Stimulated activated CD4-positive, alpha-beta T cell treated with anti-CD3 and anti-CD28 coated beads, Interleukin-15, amount 100 ng/mL, for 24 hours (primary cell): ENCODE measurements around the gene ATP10A.

ENCODE experiments used
- DNase-seq: peaks from one replicate; pipeline ENCODE4 v3.0.0-alpha.2; 2020

The ATP10A gene

DNA sequence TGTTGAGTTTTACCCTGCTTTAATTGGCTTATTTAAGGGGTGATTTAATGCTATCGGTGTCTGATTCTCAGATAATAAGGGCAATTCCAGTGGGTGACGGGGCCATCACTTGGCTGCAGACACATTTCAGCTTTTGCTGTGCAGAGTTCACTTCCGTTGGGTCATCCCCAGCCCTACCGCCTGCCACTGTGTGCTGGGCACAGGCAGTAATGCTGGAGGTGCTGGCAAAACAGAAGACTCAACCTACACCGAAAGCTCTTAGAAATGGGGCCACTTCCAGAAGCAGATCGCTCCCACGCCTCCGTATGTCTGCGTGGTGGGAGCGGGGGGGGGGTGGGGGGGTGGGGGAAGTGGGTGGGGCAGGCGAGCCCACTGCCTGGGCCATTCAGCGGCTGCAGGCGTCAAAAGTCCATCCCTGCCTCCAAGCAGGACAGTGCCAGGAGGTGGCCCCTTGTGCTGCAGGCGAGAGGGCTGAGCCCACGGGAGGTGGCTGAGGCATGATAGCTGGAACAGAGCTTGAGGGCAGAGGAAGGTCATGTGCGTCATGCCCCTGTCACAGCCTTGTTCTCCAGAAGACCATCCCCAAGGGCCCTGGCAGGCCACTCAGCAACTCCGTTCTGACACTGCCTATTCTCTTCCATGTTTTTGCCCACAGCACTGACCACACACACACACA lies 128.3 kb downstream of the ATP10A start:
- DNase-seq = no peak

DNA sequence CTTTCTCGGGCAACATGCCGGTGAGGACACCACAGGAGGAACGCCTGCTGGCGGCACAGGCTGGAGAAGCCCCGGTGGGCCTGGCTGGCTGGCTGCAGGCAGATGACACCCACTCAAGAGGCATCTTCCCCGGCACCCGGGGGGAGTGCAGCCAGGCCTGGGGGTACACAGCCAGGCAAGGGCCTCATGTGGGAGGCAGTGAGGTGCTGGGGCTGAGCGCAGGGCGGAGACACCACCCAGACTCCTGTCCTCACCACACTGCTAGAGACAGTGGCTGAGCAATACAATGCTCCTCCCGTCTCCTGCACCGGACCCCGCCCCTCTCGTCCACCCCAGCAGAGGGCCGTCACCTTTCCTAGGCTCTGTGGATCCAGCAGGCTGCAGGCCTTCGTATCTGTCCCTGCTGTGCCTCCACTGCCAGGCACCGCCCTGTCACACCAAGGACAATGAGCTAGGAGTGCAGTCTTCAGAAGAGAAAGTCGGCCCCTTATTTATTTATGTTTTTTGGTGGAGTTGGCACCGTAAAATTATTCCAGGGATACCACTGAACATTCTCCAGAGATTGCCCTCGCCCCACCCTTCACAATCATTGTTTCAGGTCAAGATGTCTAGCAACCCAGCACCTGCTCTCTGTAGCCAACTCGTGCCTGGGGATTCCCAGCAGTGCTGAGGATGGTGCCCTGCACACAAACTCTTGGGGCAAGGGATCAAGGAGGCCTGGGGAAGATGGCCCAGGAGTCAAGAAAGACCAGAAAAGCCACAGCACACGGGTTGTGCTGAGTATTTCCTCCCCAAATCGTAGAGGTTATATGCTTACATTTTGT lies 129.1 kb downstream of the ATP10A start:
- DNase-seq = no peak

DNA sequence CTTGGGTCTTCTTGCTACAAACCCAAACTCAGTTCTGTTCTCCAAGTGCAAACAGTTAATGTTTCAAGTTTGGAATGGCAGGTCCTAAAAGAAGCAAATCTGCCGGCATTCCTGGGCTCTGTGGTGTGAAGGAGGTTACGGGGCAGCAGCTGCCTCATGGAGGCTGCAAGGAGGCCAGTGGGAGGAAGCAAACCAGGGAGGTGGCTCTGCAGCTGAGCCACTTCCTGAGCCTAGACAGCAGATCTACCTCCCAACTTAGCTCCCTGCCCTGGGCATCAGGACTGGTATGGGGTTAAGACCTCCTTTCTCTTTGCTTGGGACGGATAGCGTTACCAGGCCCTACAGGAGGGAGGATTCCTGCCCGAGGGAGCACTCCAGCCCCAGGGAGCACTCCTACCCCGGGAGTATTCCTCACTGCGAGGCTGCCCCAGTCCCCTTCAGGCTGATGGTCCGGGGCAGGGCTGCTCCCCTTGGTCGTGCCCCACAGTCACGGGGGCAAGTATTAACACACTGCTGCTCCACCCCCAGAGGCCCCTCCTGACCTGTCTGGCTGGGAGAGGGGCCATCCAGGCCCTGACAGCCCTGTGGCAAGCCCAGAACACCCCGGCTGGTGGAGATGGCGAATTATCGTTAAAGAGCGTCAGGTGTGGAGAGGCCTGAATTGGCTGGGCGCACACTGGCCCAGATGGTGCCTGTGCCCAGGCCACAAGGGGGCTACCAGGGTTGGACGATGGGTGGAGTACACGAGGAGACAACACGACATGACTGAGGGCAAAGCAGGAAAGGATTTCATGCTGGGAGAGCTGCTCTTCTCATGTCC lies 129.9 kb downstream of the ATP10A start:
- no peak for DNase-seq

DNA sequence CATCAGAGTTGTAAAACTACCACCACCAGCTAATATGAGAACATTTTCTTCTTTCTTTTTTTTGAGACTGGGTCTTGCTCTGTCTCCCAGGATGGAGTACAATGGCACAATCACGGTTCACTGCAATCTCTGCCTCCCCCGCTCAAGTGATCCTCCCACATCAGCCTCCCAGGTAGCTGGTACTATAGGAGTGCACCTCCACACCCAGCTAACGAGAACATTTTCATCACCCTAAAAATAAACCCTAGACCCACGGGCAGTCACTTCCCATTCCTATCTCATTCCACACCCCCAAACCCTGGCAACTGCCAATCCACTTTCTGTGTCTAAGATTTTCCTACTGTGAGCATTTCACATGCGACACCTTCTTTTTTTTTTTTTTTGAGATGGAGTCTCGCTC lies 130.9 kb downstream of the ATP10A start:
- DNase-seq = no peak

DNA sequence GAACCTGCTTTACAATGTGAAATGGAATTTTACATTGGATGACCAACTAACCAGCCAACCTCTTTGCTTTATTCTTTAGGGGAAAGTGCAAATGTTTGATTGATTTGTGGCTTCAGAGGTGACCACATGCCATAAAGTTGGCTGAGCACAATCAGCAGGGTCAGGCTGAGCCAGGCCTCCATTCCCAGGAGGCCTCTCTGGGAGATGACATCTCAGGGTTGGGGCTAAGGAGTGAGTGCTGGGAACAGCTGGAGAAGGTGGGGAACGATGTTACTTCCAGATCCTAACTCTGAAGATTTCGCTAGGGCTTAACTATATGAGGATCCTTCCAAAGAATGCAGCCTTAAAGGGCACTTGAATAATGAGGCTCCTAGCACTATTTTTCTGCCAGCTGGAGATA lies 131.7 kb downstream of the ATP10A start:
- no peak for DNase-seq

DNA sequence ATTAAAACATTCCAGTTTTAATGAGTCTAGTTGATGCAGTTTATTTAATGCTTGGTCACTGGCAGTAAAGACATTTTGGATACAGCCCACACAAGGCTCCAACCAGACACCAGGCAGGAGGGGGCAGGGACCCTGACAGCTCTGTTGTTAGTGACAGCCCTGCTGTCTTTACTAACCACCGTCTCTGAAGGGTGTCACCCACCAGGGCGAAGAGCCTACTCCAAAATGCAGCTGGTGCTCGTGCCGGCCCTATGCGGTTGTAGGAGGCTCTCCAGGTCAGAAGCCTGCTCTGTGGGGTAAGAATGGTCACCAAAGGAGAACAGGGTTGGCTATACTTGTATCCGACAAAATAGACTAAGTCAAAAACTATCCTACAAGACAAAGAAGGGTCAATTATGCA lies 132.2 kb downstream of the ATP10A start:
- DNase-seq = no peak

DNA sequence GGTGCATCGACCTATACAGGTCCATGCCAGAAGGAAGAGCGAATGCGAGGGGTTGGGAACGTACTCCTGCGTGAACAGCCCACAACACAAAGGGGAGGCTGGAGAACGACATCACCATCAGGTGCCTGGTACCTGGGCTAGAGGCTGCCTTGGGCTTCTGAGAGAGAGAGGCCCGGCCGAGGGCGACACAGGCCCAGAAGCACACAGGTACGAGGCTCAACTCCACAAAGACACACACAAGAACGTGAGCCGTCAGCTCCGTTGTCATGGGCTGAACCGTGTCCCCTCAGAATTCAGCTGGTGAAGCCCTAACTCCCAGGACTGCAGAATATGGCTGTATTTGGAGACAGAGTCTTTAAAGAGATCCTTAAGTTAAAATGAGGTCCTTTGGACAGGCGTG lies 134.3 kb downstream of the ATP10A start:
- DNase-seq = no peak

DNA sequence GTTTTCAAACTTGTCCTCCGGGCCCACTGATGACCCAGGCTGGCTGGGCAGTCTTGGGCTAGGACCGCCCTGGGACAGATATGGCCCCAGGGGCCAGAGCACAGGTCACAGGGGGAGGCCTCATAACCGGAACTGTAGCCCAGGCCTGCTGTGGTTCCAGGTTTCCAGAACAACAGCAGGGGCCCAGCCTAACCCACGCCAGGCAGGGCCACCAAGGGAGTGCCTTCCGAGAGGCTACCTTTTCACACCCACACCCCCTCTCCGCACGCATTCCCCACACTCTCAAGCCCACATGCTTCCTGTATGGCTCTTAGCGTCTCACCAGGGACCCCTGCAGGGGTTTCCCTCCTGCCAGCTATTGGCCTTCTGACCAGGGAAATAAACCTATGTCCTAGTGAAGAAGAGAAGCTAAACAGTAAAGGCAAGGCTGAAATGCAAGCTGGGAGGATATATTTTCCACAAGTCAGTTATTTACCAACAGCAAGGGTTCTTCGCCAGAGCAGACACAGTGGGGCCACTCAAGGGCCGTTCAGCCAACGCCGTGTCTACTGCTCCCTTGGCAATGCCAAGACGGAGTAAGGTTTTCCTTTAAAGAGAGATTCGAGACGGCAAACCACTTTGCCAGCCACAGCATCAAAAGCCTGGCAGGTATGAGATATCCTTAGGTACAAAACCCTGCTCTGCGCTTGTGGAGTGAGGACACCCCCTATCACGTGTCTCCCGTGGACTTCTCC lies 135.1 kb downstream of the ATP10A start:
- DNase-seq = no peak

DNA sequence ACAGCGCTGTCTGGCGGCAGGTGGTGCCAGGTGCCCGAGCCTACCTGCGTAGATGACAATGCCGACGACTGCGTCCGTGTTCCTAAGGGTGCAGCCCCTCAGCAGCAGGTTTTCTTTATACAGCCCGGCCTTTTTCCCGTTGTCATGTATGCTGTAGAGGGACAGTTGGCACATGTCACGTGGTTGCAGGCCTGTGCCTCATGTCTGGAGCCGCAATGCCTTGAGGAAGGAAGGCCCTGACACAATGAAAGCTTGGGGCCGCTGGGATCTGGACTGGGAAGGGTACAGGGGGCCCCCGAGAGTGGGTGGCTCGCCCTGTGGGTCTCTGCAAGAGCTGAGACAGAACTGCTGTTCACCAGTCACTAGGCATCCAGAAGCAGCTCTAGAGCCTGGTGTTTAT lies 136.0 kb downstream of the ATP10A start:
- DNase-seq = no peak

DNA sequence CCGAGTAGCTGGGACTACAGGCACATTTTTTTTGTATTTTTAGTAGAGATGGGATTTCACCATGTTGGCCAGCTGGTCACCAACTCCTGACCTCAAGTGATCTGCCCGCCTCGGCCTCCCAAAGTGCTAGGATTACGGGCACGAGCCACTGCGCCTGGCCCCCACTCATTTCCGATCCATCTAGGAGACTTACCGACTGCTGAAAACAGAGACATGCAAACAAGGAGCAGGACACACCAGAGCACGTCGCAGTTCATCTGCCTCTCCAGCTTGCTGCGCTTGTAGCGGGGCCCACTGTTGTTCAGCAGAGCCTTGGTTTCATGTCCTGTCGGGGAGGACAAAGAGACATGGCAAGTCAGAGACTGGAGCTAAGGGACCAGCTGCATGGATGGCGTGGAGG lies 137.4 kb downstream of the ATP10A start:
- DNase-seq = no peak

DNA sequence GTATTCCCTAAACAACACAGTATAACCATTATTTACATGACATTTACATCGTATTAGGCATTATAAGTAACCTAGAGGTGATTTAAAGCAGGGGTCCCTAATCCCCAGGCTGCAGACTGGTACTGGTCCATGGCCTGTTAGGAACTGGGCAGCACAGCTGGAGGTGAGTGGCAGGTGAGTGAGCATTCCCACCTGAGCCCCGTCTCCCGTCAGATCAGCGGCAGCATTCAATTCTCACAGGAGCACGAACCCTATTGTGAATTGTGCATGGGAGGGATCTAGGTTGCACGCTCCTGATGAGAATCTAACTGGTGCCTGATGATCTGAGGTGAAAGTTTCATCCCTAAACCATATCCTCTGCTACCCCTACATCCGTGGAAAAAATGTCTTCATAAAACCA lies 138.2 kb downstream of the ATP10A start:
- no peak for DNase-seq

DNA sequence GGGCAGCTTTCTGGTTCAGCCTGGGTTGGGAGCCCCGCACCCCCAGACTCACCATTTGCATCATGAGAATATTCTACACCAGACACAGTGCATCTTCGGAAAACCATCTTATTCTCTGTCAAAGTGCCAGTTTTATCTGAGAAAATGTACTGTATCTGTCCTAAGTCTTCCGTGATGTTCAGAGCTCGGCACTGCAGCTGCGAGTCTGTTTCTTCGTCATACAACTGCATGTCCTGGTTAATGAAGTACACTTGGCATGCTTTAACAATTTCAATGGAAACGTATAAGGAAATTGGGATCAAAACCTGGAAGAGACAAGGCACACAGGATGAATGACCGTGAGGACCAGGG lies 141.5 kb downstream of the ATP10A start:
- DNase-seq = no peak

DNA sequence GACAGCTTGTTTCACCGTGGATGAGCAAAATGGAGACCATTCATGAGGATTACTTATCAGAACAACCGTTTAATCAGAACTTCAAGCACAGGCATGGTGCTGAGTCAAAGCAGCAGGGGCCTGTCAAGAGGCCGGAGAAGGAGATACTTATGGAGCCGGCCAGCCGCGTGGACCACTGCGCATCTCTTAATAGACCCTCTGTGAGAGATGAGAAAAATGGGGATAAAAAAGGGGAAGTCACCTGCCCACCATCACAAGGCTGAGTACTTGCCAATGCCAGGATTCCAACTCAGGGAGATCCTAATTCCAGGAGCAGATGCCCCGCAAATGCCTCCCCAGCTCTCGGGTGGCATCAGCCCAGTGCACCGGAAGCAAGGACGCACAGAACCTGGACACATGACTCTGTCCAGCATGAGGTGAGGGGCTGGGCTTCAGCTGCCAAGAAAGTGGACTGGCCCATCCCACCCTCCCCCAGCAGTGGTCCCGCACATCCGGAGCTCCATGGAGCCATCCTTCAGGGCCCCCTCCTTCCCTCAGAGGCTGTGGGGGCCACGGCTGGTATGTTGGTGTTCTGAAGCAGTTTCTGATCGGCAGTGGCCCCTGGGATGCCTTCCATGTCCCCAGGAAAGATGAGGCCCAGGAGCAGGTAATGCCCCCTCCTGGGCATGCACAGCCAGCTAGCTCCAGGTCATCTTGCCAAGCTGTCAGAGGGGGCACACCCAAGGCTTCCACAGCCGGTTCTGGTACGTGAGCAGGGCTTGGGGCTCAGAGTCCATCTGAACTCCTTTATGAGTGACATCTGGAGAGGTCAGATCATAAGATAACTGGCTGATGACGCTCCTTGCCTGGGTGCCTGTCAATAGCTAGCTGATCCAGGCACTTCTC lies 143.8 kb downstream of the ATP10A start:
- DNase-seq = no peak

DNA sequence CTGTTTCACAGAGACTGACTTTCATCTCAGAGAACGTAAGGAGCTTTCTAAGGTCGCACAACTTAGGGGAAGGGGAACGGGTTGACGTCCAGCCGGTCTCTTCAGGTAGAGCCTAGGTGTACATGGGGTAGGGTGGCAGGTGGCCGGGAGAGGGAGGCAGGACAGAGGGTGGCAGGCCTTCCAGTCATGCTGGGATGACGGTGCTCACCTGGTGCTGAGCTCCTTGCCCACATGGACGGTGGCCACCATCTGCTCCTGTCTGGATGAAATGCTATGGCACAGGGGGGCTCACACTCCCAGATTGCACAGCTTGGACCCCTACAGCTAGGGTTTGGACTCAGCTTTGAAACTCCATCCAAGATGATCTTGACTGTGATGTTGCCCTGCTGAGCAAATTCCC lies 144.5 kb downstream of the ATP10A start:
- DNase-seq = no peak

DNA sequence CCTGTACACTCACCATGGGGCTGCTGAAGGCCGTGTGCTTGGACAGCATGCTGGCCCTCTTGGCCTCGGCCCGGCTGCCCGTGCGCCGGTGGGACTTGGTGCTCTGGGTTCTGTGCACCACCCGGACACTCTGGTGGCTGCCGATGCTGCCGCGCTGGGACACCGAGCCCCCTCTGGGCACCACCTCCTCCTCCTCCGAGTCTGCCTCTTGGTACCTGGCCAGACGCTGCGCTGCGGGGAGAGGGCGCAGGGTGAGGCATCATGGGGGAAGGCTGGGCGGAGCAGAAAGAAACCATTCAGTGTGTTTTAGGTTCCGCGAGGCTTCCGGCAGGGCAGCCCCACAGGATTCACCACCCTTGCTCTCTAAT lies 145.0 kb downstream of the ATP10A start:
- DNase-seq = no peak

DNA sequence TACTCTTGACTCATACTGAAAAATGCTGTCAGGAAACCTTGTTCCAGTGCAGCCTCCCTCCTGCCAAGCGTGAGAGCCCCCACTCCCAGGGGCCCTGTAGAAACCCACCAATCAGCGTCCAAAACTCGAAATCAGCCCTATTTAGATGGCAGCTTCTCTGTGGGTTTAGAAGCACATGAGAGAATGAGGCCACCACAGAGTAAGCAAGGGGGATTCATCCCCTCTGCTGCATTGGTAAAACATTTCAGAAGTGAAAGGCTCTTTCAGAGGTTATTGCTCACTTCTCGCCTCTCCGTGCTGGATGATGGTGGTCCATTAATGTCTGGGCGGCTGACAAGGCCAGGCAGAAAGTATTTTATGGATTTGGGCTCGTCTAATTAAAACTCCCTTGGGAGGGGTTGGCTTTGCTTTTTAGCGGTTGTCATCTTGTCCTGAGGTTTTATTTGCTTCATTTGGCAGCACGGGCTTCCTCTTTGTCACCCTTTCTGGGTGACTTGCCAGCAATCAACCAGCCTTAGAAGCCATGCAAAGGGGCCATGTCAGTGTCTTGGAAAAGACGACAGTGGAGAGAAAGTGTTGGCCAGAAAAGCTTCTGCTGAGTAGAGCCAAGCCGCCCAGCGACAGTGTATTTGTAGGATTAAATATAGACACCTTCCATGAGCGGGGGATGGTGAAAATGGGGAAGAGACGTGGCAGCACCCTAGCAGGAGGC lies 145.5 kb downstream of the ATP10A start:
- DNase-seq = no peak

DNA sequence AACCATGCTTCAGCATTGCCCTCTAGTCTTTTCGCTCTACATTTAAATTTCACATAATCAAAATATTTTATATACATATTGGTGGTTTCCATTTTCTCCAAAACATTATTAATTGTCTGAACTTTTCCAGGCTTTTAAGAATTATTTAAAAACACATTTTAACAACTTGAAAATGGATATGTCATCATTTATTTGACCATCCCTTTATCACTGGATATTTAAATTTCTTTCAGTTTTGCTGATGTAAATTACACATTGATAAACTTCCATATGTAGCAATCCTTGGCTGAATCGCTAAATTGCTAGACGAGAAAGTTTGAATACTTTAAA lies 146.0 kb downstream of the ATP10A start:
- DNase-seq = no peak

DNA sequence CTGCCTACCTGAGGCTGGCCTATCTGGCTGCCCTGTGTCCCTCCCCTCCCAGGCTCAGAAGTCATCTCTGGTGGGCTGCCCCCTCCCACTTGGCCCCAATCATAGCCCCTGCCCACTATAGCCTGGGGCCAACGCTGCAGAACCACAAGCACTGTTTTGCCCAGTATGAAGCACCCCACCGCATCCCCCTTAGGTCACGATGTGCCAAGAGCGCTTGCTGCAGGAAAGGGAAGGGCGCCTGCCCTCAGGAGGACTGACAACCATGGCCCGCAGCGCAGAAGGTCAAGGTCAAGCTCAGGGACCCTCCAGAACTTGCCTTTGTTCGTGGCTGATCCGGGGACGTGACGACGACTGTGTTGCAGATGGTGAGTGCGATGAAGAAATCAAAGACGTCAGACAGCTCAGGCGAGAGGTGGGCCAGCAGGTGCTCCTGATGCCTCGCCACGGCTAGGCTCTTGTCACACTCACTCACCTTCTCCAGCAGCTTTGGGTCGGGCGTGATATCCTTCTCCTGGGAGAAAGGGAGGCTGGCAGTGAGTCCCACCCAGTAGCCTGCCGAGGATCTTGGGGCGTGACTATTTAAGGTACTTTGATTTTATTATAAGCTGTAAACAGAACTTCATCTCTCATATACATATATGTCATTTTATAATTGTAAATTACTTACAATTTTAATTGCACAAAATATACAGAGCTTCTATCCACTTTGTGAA lies 146.6 kb downstream of the ATP10A start:
- no peak for DNase-seq

DNA sequence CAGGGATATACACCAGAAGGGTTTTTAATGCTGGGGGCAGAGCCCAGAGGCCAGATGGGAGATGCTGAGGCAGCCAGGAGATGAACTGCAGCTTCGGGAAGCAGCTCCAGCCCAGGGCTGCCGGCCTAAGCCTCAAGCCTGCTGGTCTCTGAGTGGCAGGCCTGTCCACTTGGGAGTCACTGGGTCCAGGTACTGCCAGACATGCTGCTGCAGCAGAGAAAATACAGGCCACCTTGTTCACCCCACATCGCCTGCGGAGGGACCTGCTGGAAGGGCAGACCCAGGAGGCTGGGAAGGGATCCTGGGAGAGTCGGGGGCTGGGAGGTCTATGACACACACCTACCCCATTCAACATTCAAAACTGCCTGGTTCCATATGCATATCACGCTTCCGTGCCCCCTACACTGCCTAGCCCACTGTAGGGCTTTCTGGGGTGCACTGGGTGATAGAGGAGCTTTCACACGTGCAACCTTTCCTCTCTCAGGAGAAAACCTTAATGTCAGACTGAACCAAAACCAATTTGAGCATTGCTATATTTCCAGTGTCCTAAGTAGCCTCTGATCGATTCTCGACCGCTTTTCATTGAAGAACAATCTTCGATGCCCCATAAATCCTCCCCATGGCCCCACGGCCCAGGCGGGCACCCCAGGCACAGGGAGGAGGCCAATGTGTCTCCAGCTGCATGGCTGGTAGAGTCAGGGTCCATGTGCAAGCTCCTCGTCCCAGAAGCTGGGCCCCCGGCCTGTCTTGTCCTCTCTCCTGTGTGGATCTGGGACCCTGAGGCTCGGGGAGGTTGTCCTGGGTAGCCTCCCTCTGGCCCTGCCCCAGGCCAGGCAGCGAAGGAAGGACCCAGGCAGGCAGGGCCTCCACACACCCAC lies 147.4 kb downstream of the ATP10A start:
- DNase-seq = no peak

DNA sequence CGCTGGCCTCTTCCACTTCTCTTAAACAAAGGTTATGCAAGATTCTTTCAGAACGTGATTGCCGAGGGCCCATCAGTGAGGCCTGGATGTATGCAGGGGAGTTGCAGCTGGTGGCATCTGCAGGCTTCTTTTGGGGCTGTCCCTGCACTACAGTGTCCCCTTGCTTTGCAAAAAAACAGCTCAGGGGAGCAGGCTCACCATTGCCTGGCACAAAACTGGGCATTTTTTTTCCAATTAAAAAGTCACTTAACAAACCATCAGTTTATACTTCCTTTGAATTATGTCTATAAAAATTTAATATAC lies 148.6 kb downstream of the ATP10A start:
- no peak for DNase-seq
